ENCODE data around the gene LRMDA. TPM values are rescaled to one million over a fixed set of nuclear protein-coding genes. Genes with fewer than 3 reads are reported as not detected.

Gene LRMDA
- polyA plus RNA-seq, 1 donor (not counting 4 experiments of a cell fraction or from before 2014, with no cell fraction given) = not detected

- no peak for FAIRE-seq
- H3K4me3 ChIP-seq (ENCODE audit: control insufficient read depth in 2 of 3, extremely low read depth in 1 of 3, insufficient read depth in 2 of 3, low read depth in 1 of 3, low read length in 3 of 3) = no peak overlapping the region
- no peaks in the 10 kb centered on the region for H3K9me3 ChIP-seq (ENCODE audit: control insufficient read depth, low read depth, low read length)
- H3K4me2 ChIP-seq (ENCODE audit: control insufficient read depth, extremely low read depth, insufficient read depth, low read depth, low read length) = no peak overlapping the region
- H3K27ac ChIP-seq (ENCODE audit: control insufficient read depth, insufficient read depth, low read length) = no peak overlapping the region
- no peaks in the 10 kb centered on the region for H3K9me1 ChIP-seq (ENCODE audit: control insufficient read depth, extremely low read depth, insufficient read depth, low read length)
- H3K27me3 ChIP-seq (ENCODE audit: control insufficient read depth, extremely low read depth, insufficient read depth, low read length) = no peaks in the 10 kb centered on the region
- no peaks in the 10 kb centered on the region for H3K79me2 ChIP-seq (ENCODE audit: control insufficient read depth, insufficient read depth, low read length)
- no peak overlapping the region for H2AFZ ChIP-seq (ENCODE audit: control insufficient read depth, low read length)
- H4K20me1 ChIP-seq (ENCODE audit: control insufficient read depth, extremely low read depth, insufficient read depth, low read length) = no peaks in the 10 kb centered on the region
- DNase-seq (ENCODE audit: low read depth, low spot score) = no peak
- no peaks in the 10 kb centered on the region for H3K4me1 ChIP-seq (ENCODE audit: control insufficient read depth, extremely low read depth, insufficient read depth, low read length)
- no peaks in the 10 kb centered on the region for H3K36me3 ChIP-seq (ENCODE audit: control insufficient read depth in 2 of 2, extremely low read depth in 1 of 2, insufficient read depth in 2 of 2, low read length in 2 of 2)
- no peak overlapping the region for H3K9ac ChIP-seq (ENCODE audit: control insufficient read depth, extremely low read depth, insufficient read depth, low read length)
- dilution Hi-C loops (cut with MboI; ENCODE audit: extremely low pct_ligation_motif_present, low sequenced_read_pairs) = no loop called here
- no peak for TF ChIP-seq EZH2 (IDR thresholded peaks at IDR 0.05; ENCODE audit: low read length)
- TF ChIP-seq, protein P1, sequence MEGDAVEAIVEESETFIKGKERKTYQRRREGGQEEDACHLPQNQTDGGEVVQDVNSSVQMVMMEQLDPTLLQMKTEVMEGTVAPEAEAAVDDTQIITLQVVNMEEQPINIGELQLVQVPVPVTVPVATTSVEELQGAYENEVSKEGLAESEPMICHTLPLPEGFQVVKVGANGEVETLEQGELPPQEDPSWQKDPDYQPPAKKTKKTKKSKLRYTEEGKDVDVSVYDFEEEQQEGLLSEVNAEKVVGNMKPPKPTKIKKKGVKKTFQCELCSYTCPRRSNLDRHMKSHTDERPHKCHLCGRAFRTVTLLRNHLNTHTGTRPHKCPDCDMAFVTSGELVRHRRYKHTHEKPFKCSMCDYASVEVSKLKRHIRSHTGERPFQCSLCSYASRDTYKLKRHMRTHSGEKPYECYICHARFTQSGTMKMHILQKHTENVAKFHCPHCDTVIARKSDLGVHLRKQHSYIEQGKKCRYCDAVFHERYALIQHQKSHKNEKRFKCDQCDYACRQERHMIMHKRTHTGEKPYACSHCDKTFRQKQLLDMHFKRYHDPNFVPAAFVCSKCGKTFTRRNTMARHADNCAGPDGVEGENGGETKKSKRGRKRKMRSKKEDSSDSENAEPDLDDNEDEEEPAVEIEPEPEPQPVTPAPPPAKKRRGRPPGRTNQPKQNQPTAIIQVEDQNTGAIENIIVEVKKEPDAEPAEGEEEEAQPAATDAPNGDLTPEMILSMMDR (optimal IDR thresholded peaks at IDR 0.05 in 1 of 3, IDR thresholded peaks at IDR 0.05 in 1 of 3, conservative IDR thresholded peaks at IDR 0.05 in 1 of 3; ENCODE audit: extremely low read depth in 1 of 3, insufficient read depth in 2 of 3, low read length in 3 of 3) = no peak
Measured at GRCh38 chr10:76577455-76577854, 1146.0 kb downstream of the LRMDA start.

- Histone ChIP-seq H3K4me3 (ENCODE audit: control insufficient read depth in 2 of 3, extremely low read depth in 1 of 3, insufficient read depth in 2 of 3, low read depth in 1 of 3, low read length in 3 of 3) (no peak overlapping the region), H3K9ac (ENCODE audit: control insufficient read depth, extremely low read depth, insufficient read depth, low read length) (no peak overlapping the region), H3K27me3 (ENCODE audit: control insufficient read depth, extremely low read depth, insufficient read depth, low read length) (no peaks in the 10 kb centered on the region), H3K27ac (ENCODE audit: control insufficient read depth, insufficient read depth, low read length) (no peak overlapping the region), H3K4me1 (ENCODE audit: control insufficient read depth, extremely low read depth, insufficient read depth, low read length) (peaks cover 5% of the 10 kb centered on the region), H3K4me2 (ENCODE audit: control insufficient read depth, extremely low read depth, insufficient read depth, low read depth, low read length) (no peak overlapping the region), H2AFZ (ENCODE audit: control insufficient read depth, low read length) (no peak overlapping the region), H4K20me1 (ENCODE audit: control insufficient read depth, extremely low read depth, insufficient read depth, low read length) (no peaks in the 10 kb centered on the region), H3K9me1 (ENCODE audit: control insufficient read depth, extremely low read depth, insufficient read depth, low read length) (no peaks in the 10 kb centered on the region), H3K9me3 (ENCODE audit: control insufficient read depth, low read depth, low read length) (no peaks in the 10 kb centered on the region), H3K79me2 (ENCODE audit: control insufficient read depth, insufficient read depth, low read length) (no peaks in the 10 kb centered on the region), H3K36me3 (ENCODE audit: control insufficient read depth in 2 of 2, extremely low read depth in 1 of 2, insufficient read depth in 2 of 2, low read length in 2 of 2) (no peaks in the 10 kb centered on the region)
- dilution Hi-C loops (cut with MboI; ENCODE audit: extremely low pct_ligation_motif_present, low sequenced_read_pairs) = no loop called here
- TF ChIP-seq, protein P1 (optimal IDR thresholded peaks at IDR 0.05 in 1 of 3, IDR thresholded peaks at IDR 0.05 in 1 of 3, conservative IDR thresholded peaks at IDR 0.05 in 1 of 3; ENCODE audit: extremely low read depth in 1 of 3, insufficient read depth in 2 of 3, low read length in 3 of 3) = no peak
- TF ChIP-seq EZH2 (IDR thresholded peaks at IDR 0.05; ENCODE audit: low read length) = no peak
- no peak for DNase-seq (ENCODE audit: low read depth, low spot score)
- no peak for FAIRE-seq
Measured at GRCh38 chr10:76581506-76582256, 1150.3 kb downstream of the LRMDA start.

Data from keratinocyte (primary cell).